Epithelial cell of esophagus (primary cell): ENCODE data around the gene ZMYND12.

Experiments
- DNase-seq: peaks from one replicate; pipeline ENCODE4 v3.0.0; 2010; ENCODE audit warnings: low read depth
- H3K4me3 ChIP-seq: 2 replicates; pipeline ENCODE4 v1.5.1; 2011; ENCODE audit warnings: mild to moderate bottlenecking, low read length, control low read depth
- TF ChIP-seq, protein P1 (sequence below): IDR thresholded peaks from 2 replicates; pipeline ENCODE4 v1.5.1; 2011; ENCODE audit warnings: low read depth, mild to moderate bottlenecking, low read length, control low read depth, inconsistent platforms; ENCODE audit not compliant: insufficient read depth; ENCODE audit errors: missing control alignments

ZMYND12 gene

DNA sequence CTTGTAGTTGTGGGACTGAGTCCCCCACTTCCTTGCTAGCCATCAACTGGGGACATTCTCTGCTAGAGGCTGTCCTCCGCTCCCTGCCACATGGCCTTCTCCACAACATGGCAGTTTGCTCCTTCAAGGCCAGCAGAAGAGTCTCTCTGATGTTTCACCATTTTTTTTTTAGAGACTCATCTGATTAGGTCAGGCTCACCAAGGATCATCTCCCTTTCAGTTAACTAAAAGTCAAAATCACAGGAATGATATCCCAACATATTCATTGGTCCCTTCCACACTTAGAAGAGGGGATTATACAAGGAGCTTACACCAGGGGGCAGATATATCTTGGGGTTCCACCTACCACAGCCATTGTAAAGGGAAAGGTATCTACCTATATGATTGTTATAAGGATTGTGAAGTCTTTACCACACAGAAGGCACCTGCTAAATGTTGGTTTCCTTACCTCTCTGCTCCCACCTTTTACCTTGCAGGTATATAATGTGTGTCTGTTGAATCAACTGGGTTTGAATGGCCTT is 51.9 kb downstream of the ZMYND12 start:
- no peak for DNase-seq
- TF ChIP-seq, protein P1, sequence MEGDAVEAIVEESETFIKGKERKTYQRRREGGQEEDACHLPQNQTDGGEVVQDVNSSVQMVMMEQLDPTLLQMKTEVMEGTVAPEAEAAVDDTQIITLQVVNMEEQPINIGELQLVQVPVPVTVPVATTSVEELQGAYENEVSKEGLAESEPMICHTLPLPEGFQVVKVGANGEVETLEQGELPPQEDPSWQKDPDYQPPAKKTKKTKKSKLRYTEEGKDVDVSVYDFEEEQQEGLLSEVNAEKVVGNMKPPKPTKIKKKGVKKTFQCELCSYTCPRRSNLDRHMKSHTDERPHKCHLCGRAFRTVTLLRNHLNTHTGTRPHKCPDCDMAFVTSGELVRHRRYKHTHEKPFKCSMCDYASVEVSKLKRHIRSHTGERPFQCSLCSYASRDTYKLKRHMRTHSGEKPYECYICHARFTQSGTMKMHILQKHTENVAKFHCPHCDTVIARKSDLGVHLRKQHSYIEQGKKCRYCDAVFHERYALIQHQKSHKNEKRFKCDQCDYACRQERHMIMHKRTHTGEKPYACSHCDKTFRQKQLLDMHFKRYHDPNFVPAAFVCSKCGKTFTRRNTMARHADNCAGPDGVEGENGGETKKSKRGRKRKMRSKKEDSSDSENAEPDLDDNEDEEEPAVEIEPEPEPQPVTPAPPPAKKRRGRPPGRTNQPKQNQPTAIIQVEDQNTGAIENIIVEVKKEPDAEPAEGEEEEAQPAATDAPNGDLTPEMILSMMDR, result no peak
- H3K4me3 ChIP-seq, result no peak overlapping the region

DNA sequence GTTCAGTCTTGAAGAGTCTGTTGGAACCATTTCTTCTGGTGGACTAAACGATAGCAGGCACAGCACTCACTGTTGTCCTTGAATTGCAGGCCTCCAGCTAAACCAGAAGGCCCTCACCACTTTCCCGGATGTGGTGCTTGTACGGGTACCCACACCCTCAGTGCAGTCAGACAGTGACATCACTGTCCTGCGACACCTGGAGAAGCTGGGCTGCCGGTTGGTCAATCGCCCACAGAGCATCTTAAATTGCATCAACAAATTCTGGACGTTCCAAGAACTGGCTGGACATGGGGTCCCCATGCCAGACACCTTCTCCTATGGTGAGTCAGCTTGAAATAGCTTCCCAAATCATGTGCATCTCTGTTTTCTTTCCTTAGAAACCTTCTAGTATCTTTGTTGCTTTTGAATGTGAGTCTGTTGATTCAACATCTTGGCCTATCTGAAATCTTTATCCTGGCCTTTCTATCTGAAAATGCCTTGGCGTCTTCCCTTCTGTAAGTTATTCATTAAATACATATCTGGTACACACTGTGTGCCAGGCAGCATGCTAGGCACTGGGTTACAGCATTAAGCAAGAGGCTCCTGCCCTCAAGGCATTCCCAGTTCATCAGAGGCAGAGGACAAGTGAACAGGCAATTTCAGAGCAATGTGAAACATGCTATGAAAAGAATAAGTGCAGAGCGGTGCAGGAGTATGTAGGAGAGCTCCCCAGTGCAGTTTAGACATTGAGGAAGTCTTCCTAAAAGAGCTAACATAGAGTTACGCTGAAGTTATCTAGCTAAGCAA is 56.3 kb downstream of the ZMYND12 start:
- no peak for DNase-seq
- H3K4me3 ChIP-seq, result no peak overlapping the region
- TF ChIP-seq, protein P1, result no peak

DNA sequence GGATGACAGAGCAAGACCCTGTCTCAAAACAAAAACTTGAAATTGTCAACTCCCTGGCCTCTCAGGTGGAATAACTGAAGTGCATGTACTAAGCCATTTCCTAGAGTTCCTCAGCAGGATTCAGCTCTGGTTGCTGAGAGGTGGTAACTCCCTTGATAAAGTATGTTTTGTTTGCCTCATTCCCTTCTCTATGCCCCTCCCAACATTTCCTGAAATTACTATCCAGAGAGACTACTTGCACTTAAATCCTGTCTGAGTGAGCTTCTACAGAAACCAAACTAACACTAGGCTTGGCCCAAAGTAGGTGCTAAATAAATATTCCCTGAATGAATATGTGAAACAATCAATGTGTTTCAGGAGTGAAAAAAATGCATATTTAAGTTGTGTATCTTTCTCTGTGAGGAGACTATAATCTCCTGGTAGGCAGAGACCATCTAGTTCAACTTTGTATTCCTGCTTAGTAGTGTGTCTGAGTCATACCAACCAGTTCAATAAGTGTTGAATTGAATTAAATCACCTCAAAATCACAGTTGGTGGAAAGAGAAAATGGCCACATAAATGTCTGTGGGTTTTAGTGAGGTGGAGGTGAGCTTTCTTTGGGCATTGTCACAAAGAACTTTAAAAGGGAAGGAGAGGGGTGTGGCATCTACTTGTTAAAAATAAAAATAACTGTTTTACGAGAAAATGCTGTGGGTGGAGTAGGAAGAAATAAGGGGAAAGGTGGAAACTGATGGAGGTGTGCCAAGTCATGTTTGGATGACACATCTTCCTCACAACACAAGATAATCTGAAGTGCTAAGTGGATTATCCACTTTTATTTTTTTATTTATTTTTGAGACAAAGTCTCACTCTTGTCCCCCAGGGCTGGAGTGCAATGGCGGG is 62.6 kb downstream of the ZMYND12 start:
- TF ChIP-seq, protein P1, result no peak
- no peak overlapping the region for H3K4me3 ChIP-seq

DNA sequence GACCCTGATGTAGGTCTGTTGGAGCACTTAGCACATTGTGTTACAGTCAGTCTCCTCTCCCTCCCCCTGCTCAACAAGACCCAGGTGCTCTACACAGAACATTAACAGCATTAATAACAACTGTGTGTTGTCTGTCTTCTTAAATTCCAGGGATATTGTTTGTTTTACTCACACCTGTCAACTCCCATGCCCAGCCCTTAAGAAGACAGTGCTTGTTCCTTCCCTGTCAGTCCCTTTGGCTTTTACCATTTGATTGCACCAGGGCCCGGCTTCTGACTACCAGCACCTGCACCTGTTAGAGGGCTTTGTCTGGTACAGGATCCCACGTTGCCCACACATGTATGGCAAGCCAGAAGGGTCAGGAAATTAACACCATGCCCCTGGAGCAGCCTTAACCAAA is 63.6 kb downstream of the ZMYND12 start:
- H3K4me3 ChIP-seq, result no peak overlapping the region
- peak; percentile 9 for DNase-seq
- TF ChIP-seq, protein P1, result no peak

More for the DNA sequence above, 62.6 kb downstream of the ZMYND12 start:
- no peak for DNase-seq

DNA sequence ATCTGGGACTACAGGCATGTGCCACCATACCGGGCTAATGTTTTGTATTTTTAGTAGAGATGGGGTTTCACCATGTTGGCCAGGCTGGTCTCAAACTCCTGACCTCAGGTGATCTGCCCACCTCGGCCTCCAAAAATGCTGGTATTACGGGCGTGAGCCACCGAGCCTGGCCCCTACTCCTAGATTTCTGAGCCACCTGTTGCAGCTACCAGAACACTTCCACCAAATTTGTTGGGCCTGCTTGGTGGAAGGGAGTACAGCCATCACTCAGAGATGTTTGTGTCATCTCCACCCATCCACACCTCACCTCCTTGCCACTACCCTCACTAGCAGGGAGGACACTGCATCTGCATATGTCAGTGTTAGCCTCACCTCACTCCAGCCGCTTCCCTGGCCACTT is 69.8 kb downstream of the ZMYND12 start:
- H3K4me3 ChIP-seq, result no peak overlapping the region
- DNase-seq, result no peak
- TF ChIP-seq, protein P1, result no peak

DNA sequence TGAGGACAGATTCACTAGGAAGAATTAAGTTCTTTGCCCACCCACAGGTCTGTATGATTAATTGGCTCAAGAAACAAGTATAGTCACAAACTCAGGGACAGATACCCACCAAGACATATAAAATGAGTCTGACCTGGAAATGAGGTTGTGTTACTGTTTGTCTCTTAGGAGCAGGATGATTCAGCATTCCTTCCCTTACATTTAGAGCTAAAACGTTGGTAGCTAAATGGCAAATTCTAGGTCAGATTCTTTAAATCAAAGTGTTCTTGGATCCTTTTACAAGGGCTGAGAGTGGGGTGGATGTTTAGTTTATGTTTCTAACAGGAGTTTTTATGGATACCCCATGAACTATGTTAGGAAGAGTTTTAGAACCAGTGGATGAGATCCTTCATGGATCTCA is 70.5 kb downstream of the ZMYND12 start:
- H3K4me3 ChIP-seq, result no peak overlapping the region
- DNase-seq, result no peak
- TF ChIP-seq, protein P1, result no peak
